Upper lobe of right lung (tissue), 1 donor: Measurements from ENCODE around the gene HIPK1. TPM values are rescaled to one million over a fixed set of nuclear protein-coding genes. Genes with fewer than 3 reads are reported as not detected.
"Not testable (repeated sequence)": the region's sequence is repeated elsewhere in the genome, so short reads cannot be mapped to it uniquely, and the experiment has no call there.

Source experiments
- ATAC-seq: fragments of 200-7000 bp; cut with Tn5 transposase; one replicate; pipeline ENCODE4 v1.9.1; 2020; ENCODE audit warnings: mild to moderate bottlenecking, moderate library complexity
- DNase-seq: peaks from one replicate; pipeline ENCODE4 v3.0.0-alpha.2; 2020
- H3K27ac ChIP-seq: fragments of 200-600 bp; one replicate; pipeline ENCODE4 v1.8.0; 2022
- H3K27me3 ChIP-seq: fragments of 200-600 bp; one replicate; pipeline ENCODE4 v1.8.0; 2022; ENCODE audit warnings: mild to moderate bottlenecking
- H3K36me3 ChIP-seq: fragments of 200-600 bp; one replicate; pipeline ENCODE4 v1.8.0; 2022
- H3K4me1 ChIP-seq: fragments of 200-600 bp; one replicate; pipeline ENCODE4 v1.8.0; 2022
- H3K4me3 ChIP-seq: fragments of 200-600 bp; one replicate; pipeline ENCODE4 v1.8.0; 2022; ENCODE audit warnings: mild to moderate bottlenecking
- H3K9me3 ChIP-seq: fragments of 200-600 bp; one replicate; pipeline ENCODE4 v1.8.0; 2022
- intact Hi-C: fragments of 100-400 bp; cut with DNase I; formaldehyde crosslinking; loops from one replicate; pipeline ENCODE4 v1.11.0; 2022
- total RNA-seq: library from RNA; stranded (reverse); fragmentation: NEBNext Ultra II Directional; extraction: Animal tissue kit (Norgen Biotek cat#: 25700); gene quantifications from one replicate; pipeline ENCODE4 v1.2.1, GENCODE V29; 2021
- TF ChIP-seq, protein P1 (sequence below): fragments of 200-600 bp; IDR thresholded peaks from one replicate; pipeline ENCODE4 v1.8.0; 2022; ENCODE audit warnings: antibody characterized with exemption
- donor health status: DM: no; HTN: yes; CAD: no; lungs with severe emphysema.

HIPK1 gene
- total RNA-seq, 1 donor from 2014 or later = 77.8 TPM

DNA sequence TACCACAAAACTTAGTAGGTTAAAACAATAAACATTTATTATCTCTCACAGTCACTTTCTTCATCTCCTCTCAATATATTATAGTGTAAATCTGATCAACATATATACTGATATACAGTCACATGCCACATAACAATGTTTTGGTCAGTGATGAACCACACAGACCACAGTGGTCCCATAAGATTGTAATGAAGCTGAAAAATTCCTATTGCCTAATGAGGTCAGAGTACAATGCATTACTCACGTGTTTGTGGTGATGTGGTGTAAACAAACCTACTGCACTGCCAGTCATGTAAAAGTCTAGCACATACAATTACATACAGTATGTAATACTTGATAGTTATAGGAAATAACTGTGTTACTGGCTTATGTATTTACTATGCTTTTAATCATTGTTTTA is 80.3 kb downstream of the HIPK1 start:
- Histone ChIP-seq H3K9me3 (no peaks in the 10 kb centered on the region), H3K36me3 (no peaks in the 10 kb centered on the region), H3K27ac (no peak overlapping the region), H3K4me3 (no peak overlapping the region), H3K27me3 (no peaks in the 10 kb centered on the region), H3K4me1 (no peaks in the 10 kb centered on the region)
- DNase-seq (no peak), ATAC-seq (no peak)
- TF ChIP-seq, protein P1, sequence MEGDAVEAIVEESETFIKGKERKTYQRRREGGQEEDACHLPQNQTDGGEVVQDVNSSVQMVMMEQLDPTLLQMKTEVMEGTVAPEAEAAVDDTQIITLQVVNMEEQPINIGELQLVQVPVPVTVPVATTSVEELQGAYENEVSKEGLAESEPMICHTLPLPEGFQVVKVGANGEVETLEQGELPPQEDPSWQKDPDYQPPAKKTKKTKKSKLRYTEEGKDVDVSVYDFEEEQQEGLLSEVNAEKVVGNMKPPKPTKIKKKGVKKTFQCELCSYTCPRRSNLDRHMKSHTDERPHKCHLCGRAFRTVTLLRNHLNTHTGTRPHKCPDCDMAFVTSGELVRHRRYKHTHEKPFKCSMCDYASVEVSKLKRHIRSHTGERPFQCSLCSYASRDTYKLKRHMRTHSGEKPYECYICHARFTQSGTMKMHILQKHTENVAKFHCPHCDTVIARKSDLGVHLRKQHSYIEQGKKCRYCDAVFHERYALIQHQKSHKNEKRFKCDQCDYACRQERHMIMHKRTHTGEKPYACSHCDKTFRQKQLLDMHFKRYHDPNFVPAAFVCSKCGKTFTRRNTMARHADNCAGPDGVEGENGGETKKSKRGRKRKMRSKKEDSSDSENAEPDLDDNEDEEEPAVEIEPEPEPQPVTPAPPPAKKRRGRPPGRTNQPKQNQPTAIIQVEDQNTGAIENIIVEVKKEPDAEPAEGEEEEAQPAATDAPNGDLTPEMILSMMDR = no peak
- intact Hi-C loops = no loop called here

DNA sequence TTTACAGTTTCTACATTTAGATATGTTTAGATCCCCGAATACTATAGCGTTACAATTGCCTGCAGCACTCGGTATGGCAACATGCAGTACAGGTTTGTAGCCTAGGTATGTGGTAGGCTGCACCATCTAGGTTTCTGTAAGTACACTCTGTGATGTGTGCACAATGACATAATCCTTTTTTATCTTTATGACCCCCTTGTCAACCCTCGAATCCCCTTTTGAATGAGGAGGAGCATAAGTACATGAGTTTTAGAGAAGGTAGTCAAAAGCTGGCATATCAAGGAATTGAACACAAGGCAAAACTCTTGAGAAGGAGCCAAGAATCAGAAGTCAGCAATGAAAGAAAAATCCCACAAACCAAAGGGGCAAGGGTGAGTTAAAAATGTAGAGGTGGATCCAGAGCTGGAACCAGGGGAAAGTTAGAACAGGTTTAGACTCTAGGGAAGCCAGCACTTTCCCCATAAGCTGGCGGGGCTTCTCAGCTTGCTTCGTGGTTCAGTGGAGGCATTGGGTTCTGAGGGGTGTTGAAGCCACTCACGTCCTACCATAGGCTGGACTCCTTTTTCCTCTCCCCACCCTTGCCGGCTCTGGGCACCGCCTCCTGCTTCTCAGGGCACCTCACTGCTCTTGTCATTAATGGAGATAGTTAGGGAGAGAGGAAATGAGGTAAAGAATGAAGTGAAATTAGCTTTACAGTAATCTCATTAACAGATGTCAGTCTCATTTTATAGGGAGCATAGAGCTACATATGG is 81.5 kb downstream of the HIPK1 start:
- H3K27me3 ChIP-seq = no peaks in the 10 kb centered on the region
- H3K4me3 ChIP-seq = no peak overlapping the region
- H3K36me3 ChIP-seq = no peaks in the 10 kb centered on the region
- H3K27ac ChIP-seq = no peak overlapping the region
- TF ChIP-seq, protein P1 = no peak
- H3K9me3 ChIP-seq = no peaks in the 10 kb centered on the region
- no peak for ATAC-seq
- H3K4me1 ChIP-seq = no peaks in the 10 kb centered on the region
- no peak for DNase-seq
- intact Hi-C loops = no loop called here

DNA sequence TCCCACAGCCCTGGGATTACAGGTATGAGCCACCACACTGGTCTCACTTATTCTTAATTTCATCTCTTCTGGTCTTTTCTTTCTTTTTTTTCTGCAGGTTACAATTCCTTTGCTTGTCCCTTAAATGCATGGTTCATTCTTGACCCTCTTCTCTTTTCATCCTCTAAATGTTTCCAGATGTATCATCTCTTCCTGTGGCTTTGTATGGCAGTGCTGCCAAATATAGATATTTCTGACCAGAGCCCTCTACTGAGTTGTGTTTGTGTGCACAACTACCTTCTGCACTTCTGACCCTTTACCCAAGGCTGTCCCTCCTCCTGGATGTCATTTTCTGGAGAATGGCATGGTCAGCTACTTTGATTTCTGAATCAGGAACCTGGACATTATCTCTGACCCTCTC is 82.7 kb downstream of the HIPK1 start:
- DNase-seq (no peak), ATAC-seq (no peak)
- H3K27me3 ChIP-seq = no peaks in the 10 kb centered on the region
- intact Hi-C loops = no loop called here
- TF ChIP-seq, protein P1 = no peak
- no peak overlapping the region for H3K27ac ChIP-seq
- H3K36me3 ChIP-seq = no peaks in the 10 kb centered on the region
- H3K4me3 ChIP-seq = no peak overlapping the region
- H3K4me1 ChIP-seq = no peaks in the 10 kb centered on the region
- no peaks in the 10 kb centered on the region for H3K9me3 ChIP-seq

DNA sequence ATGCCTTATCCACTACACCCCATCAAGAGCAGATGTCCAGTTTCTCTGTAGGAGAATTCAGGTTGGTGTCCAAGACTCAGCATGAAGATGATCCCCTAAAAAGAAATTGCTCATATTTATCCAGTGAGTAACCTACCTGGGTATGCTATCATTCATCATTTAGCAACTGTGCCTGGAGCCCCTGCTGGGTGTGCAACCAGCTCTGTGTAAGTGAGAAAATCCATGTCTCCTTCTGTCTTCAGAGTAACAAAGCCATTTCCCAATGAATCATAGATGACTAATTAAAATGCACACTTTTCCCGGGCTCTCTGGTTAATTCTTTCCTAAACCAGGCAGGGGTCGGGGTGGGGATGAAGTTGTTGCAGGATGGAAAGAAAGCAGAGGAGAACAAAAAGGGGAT is 86.0 kb downstream of the HIPK1 start:
- no peaks in the 10 kb centered on the region for H3K36me3 ChIP-seq
- ATAC-seq = no peak
- H3K4me3 ChIP-seq = no peak overlapping the region
- no peak for DNase-seq
- H3K9me3 ChIP-seq = no peaks in the 10 kb centered on the region
- intact Hi-C loops = no loop called here
- no peak overlapping the region for H3K27ac ChIP-seq
- TF ChIP-seq, protein P1 = no peak
- no peaks in the 10 kb centered on the region for H3K27me3 ChIP-seq
- H3K4me1 ChIP-seq = no peaks in the 10 kb centered on the region

DNA sequence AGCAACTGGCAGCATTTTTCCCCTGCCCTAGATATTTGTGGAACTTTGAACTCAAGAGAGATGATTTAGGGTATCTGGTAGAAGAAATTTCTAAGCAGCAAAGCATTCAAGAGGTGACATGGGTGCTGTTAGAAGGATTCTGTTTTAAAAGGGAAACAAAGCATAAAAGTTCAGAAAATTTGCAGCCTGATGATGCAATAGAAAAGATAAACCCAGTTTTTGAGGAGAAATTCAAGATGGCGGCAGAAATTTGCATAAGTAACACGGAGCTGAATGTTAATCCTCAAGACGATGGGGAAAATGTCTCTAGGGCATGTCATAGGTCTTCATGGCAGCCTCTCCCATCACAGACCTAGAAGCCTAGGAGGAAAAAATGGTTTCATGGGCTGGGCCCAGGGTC is 90.6 kb downstream of the HIPK1 start:
- H3K4me3 ChIP-seq, intact Hi-C loops, H3K36me3 ChIP-seq, DNase-seq, H3K4me1 ChIP-seq, H3K27ac ChIP-seq, ATAC-seq, H3K27me3 ChIP-seq, H3K9me3 ChIP-seq: not testable (repeated sequence)

DNA sequence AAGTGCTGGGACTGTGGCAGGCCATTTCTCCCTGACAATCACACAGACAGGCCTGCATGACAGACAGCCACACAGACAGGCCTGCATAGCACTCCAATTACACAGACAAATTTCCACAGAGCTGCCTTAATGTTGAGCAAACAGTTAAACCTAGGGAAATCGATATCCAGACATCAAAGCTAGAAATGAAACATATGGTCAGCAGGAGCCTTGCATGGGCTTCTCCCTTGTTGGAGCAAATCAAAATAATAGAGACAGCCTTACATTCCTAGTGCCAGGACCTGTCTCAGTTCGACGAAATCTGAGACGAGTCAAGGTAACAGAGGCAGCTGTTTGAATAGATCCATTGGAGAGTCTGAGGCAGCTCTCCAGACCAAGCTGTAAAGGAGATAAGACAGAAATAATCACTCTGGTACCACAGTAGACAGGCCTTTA is 92.6 kb downstream of the HIPK1 start:
- TF ChIP-seq, protein P1 = no peak
- H3K9me3 ChIP-seq = no peaks in the 10 kb centered on the region
- H3K27ac ChIP-seq = no peak overlapping the region
- no peaks in the 10 kb centered on the region for H3K27me3 ChIP-seq
- H3K4me3 ChIP-seq = no peak overlapping the region
- DNase-seq (no peak), ATAC-seq (no peak)
- intact Hi-C loops = no loop called here
- H3K36me3 ChIP-seq = no peaks in the 10 kb centered on the region
- no peaks in the 10 kb centered on the region for H3K4me1 ChIP-seq
